HepG2 (cell line): ENCODE measurements around the gene PGK2. TPM values are rescaled to one million over a fixed set of nuclear protein-coding genes. Genes with fewer than 3 reads are reported as not detected.

Source experiments
- ARID3A ChIP-seq: IDR thresholded peaks from 2 replicates; pipeline ENCODE4 v1.6.1; 2012; ENCODE audit warnings: low read depth, low read length, improper control_type of control experiment
- ATF6 ChIP-seq: sonication (generic); formaldehyde crosslinking; conservative IDR thresholded peaks from 2 replicates; pipeline ENCODE4 v1.4.0; 2020; ENCODE audit warnings: missing genetic modification reagents
- CCDC6 ChIP-seq: sonication (generic); formaldehyde crosslinking; IDR thresholded peaks from 2 replicates; pipeline ENCODE4 v1.8.1; 2022; ENCODE audit warnings: mild to moderate bottlenecking, missing genetic modification reagents, moderate library complexity
- ETV5 ChIP-seq: IDR thresholded peaks from 2 replicates; pipeline ENCODE4 v1.6.1; 2018; ENCODE audit warnings: missing biosample characterization, missing genetic modification reagents, inconsistent platforms, borderline replicate concordance
- GMEB1 ChIP-seq: sonication (generic); formaldehyde crosslinking; IDR thresholded peaks from 2 replicates; pipeline ENCODE4 v1.5.1; 2020; ENCODE audit warnings: missing genetic modification reagents, mild to moderate bottlenecking, borderline replicate concordance
- KAT7 ChIP-seq: IDR thresholded peaks from 2 replicates; pipeline ENCODE4 v1.6.1; 2018; ENCODE audit warnings: borderline replicate concordance, missing compliant biosample characterization
- MNT ChIP-seq: fragments of 450-650 bp; IDR thresholded peaks from 2 replicates; pipeline ENCODE4 v1.6.1; 2016
- SIX1 ChIP-seq: sonication (generic); formaldehyde crosslinking; IDR thresholded peaks from 2 replicates; pipeline ENCODE4 v1.4.0; 2020; ENCODE audit warnings: missing genetic modification reagents, borderline replicate concordance
- SNAPC4 ChIP-seq: sonication (generic); formaldehyde crosslinking; IDR thresholded peaks from 2 replicates; pipeline ENCODE4 v1.4.0; 2020; ENCODE audit warnings: mild to moderate bottlenecking, missing genetic modification reagents
- TEF ChIP-seq: sonication (generic); formaldehyde crosslinking; IDR thresholded peaks from 2 replicates; pipeline ENCODE4 v1.5.0; 2020; ENCODE audit warnings: missing genetic modification reagents
- WIZ ChIP-seq: sonication (generic); formaldehyde crosslinking; IDR thresholded peaks from 2 replicates; pipeline ENCODE4 v1.5.1; 2020; ENCODE audit warnings: mild to moderate bottlenecking, missing genetic modification reagents
- ZNF343 ChIP-seq: sonication (generic); formaldehyde crosslinking; IDR thresholded peaks from 2 replicates; pipeline ENCODE4 v1.4.0; 2020; ENCODE audit warnings: mild to moderate bottlenecking, missing genetic modification reagents
- ZNF713 ChIP-seq: sonication (generic); formaldehyde crosslinking; IDR thresholded peaks from 2 replicates; pipeline ENCODE4 v1.4.0; 2020; ENCODE audit warnings: mild to moderate bottlenecking, missing genetic modification reagents
- ZNF737 ChIP-seq: sonication (generic); formaldehyde crosslinking; IDR thresholded peaks from 2 replicates; pipeline ENCODE4 v1.5.0; 2020; ENCODE audit warnings: missing genetic modification reagents, mild to moderate bottlenecking, borderline replicate concordance
- polyA plus RNA-seq, 8 experiments: library from polyadenylated mRNA; depleted of rRNA in 3 of 8; stranded (reverse) in 7 of 8; unstranded in 1 of 8; fragments of >200 nt; fragmentation: Illumina TruSeq in 4 of 8; extraction: Trizol in 4 of 8; gene quantifications; 2 replicates each; pipeline versions ENCODE4 v1.2.1 to v1.2.3, GENCODE V29; 2011 to 2016; ENCODE audit warnings: low read depth in 4 of 8, missing spikeins in 1 of 8, mixed read lengths in 1 of 8; ENCODE audit not compliant: insufficient read depth in 1 of 8
- total RNA-seq, 5 experiments: library from RNA; depleted of rRNA; stranded (reverse); fragments of >200 nt; fragmentation: Illumina TruSeq; extraction: Trizol; gene quantifications; 2 replicates each; pipeline ENCODE4 v1.2.3, GENCODE V29; 2016; ENCODE audit warnings: low read depth in 1 of 5

PGK2 gene
- total and polyA plus RNA-seq, 2 of the 13 experiments (the other 11 are each of a cell fraction or from before 2014, with no cell fraction given) = not detected

- TF ChIP-seq ZNF343 (CRISPR knock-in tag) = no peak
- no peak for TF ChIP-seq SIX1
- no peak for TF ChIP-seq TEF (CRISPR knock-in tag)
- TF ChIP-seq ZNF737 (CRISPR knock-in tag) = no peak
- no peak for TF ChIP-seq GMEB1 (CRISPR knock-in tag)
- TF ChIP-seq CCDC6 (CRISPR knock-in tag) = no peak
- no peak for TF ChIP-seq ZNF713
- peak; percentile 66 for TF ChIP-seq ARID3A
- no peak for TF ChIP-seq KAT7
- TF ChIP-seq SNAPC4 (CRISPR knock-in tag) = no peak
- TF ChIP-seq ETV5 = no peak; the same call in 1 of the 2 replicates
- no peak; the same call in 1 of the 2 replicates for TF ChIP-seq WIZ (CRISPR knock-in tag)
- TF ChIP-seq MNT = no peak
- TF ChIP-seq ATF6 = no peak
These were observed 20.3 kb downstream of the PGK2 start (continued) for GRCh38 chr6:49766762-49767161.
